ENCODE measurements around the gene ACBD4. TPM values are rescaled to one million over a fixed set of nuclear protein-coding genes. Genes with fewer than 3 reads are reported as not detected.

ACBD4 gene
- total and polyA plus RNA-seq, 10 of the 15 experiments (the other 5 are each of a cell fraction or from before 2014, with no cell fraction given), result 0.20 to 13.8 (median 6.9) TPM

DNA sequence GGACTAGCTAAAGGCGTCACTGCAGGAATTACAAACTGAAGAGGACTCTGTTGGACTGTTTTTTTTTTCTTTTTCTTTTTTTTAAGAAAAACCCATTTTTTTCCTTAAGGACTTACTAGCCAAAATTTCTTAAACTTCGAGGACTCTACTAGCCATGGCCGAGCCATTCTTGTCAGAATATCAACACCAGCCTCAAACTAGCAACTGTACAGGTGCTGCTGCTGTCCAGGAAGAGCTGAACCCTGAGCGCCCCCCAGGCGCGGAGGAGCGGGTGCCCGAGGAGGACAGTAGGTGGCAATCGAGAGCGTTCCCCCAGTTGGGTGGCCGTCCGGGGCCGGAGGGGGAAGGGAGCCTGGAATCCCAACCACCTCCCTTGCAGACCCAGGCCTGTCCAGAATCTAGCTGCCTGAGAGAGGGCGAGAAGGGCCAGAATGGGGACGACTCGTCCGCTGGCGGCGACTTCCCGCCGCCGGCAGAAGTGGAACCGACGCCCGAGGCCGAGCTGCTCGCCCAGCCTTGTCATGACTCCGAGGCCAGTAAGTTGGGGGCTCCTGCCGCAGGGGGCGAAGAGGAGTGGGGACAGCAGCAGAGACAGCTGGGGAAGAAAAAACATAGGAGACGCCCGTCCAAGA is 13.7 kb downstream of the ACBD4 start (continued):
- TF ChIP-seq KDM1A (IDR thresholded peaks at IDR 0.05; ENCODE audit: borderline replicate concordance), result no peak

- peak overlapping the region; percentile 96 for H3K4me3 ChIP-seq
- FAIRE-seq (no peak), DNase-seq (ENCODE audit: low read depth, low spot score) (no peak), ATAC-seq (peak; percentile 2)
- H3K36me3 ChIP-seq (ENCODE audit: control insufficient read depth in 2 of 2, insufficient read depth in 2 of 2, low read length in 1 of 2), result no peaks in the 10 kb centered on the region
- H3K9ac ChIP-seq (ENCODE audit: control insufficient read depth, insufficient read depth, low read length), result peak overlapping the region; percentile 69
- POLR2A ChIA-PET, result interaction anchor here (0.6 to 7.1 kb wide), 28 partner anchors 9 to 441 kb away, joined by 3 to 239 read pairs (median 5); partner anchors contain the start of genes ACBD4, DBF4B, HEXIM2 and MAP3K14
- intact Hi-C loops (cut with micrococcal nuclease; ENCODE audit: unreplicated experiment), result loop anchor here (1.0 to 5.0 kb wide), 2 partner anchors 47 to 152 kb away; no protein-coding TSS in a partner anchor
- H3K79me2 ChIP-seq (ENCODE audit: control insufficient read depth, insufficient read depth, low read length), result peaks cover 45% of the 10 kb centered on the region
- H3K9me3 ChIP-seq (replicated peaks; ENCODE audit: control insufficient read depth, insufficient read depth, low read length), result no peaks in the 10 kb centered on the region
- H3K27ac ChIP-seq (ENCODE audit: control insufficient read depth, insufficient read depth), result peak overlapping the region; percentile 81
- H2AFZ ChIP-seq (ENCODE audit: control insufficient read depth, low read depth, low read length), result no peak overlapping the region; the same call in 1 of the 2 replicates
- H3K4me1 ChIP-seq (ENCODE audit: control insufficient read depth, insufficient read depth, low read length), result peaks cover 16% of the 10 kb centered on the region
- CTCF ChIA-PET, result interaction anchor here (0.7 to 11.0 kb wide), 28 partner anchors 10 to 374 kb away, joined by 3 to 280 read pairs (median 5); partner anchors contain the start of genes ACBD4, EFTUD2, HEXIM2 and NMT1
- RAD21 ChIA-PET (ENCODE audit: unreplicated experiment), result interaction anchor here (0.7 to 6.7 kb wide), 20 partner anchors 10 to 374 kb away, joined by 3 to 121 read pairs (median 4); partner anchors contain the start of genes ACBD4 and HEXIM2
- WGBS (ENCODE audit: insufficient coverage, insufficient replicate concordance, low lambda C conversion rate, missing lambda C conversion rate), result 1% methylated on average over 55 of the region's 56 CpGs
- BruUV-seq (replicated peaks), result no TSS peak
- H4K20me1 ChIP-seq (ENCODE audit: control insufficient read depth, insufficient read depth), result no peaks in the 10 kb centered on the region; the same call in 1 of the 2 replicates
- H3K27me3 ChIP-seq (replicated peaks in 1 of 2; ENCODE audit: control insufficient read depth in 2 of 2, insufficient read depth in 2 of 2, low read length in 1 of 2), result no peaks in the 10 kb centered on the region
- SMC1A ChIA-PET (ENCODE audit: uncharacterized antibody, unreplicated experiment), result interaction anchor here (0.6 to 6.7 kb wide), 16 partner anchors 8 to 259 kb away, joined by 3 to 114 read pairs (median 6); partner anchors contain the start of genes ACBD4 and HEXIM2
- in situ Hi-C loops (cut with MboI), result no loop called here
- H3K4me2 ChIP-seq (ENCODE audit: control insufficient read depth, insufficient read depth), result peak overlapping the region; percentile 94
- TF ChIP-seq RB1 (IDR thresholded peaks at IDR 0.05; ENCODE audit: borderline replicate concordance), result no peak
- TF ChIP-seq POLR2A (IDR thresholded peaks at IDR 0.05; ENCODE audit: low read depth, low read length), result peak; percentile 74
- 0 out of 2 replicates have a peak, but pooled peaks have one; percentile 2 for TF ChIP-seq SPI1 (IDR thresholded peaks at IDR 0.05; ENCODE audit: borderline replicate concordance, insufficient read depth, low read depth, low read length)
- TF ChIP-seq, protein P1, sequence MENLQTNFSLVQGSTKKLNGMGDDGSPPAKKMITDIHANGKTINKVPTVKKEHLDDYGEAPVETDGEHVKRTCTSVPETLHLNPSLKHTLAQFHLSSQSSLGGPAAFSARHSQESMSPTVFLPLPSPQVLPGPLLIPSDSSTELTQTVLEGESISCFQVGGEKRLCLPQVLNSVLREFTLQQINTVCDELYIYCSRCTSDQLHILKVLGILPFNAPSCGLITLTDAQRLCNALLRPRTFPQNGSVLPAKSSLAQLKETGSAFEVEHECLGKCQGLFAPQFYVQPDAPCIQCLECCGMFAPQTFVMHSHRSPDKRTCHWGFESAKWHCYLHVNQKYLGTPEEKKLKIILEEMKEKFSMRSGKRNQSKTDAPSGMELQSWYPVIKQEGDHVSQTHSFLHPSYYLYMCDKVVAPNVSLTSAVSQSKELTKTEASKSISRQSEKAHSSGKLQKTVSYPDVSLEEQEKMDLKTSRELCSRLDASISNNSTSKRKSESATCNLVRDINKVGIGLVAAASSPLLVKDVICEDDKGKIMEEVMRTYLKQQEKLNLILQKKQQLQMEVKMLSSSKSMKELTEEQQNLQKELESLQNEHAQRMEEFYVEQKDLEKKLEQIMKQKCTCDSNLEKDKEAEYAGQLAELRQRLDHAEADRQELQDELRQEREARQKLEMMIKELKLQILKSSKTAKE (IDR thresholded peaks at IDR 0.05; ENCODE audit: low read depth, poor library complexity, severe bottlenecking), result no peak
- TF ChIP-seq NFIC (IDR thresholded peaks at IDR 0.05; ENCODE audit: low read depth, low read length), result peak; percentile 8; the same call in 1 of the 2 replicates
- TF ChIP-seq BRCA1 (IDR thresholded peaks at IDR 0.05; ENCODE audit: low read depth, low read length), result 0 out of 2 replicates have a peak, but pooled peaks have one; percentile 14
- TF ChIP-seq POLR2AphosphoS5 (IDR thresholded peaks at IDR 0.05; ENCODE audit: low read length), result peak; percentile 79
- TF ChIP-seq CUX1 (IDR thresholded peaks at IDR 0.05; ENCODE audit: insufficient replicate concordance, low read depth, low read length), result peak; percentile 14
Observed at GRCh38 chr17:45149669-45150664, 14.5 kb downstream of the ACBD4 start.

Measured in GM12878 (cell line).